NB4 (cell line): ENCODE results near the gene ODAD3.

Experiments
- MYC ChIP-seq: IDR thresholded peaks from 2 replicates; pipeline ENCODE4 v1.6.1; 2011; ENCODE audit warnings: low read depth, low read length
- POLR2A ChIP-seq: IDR thresholded peaks from 2 replicates; pipeline ENCODE4 v1.6.1; 2011; ENCODE audit warnings: mild to moderate bottlenecking; ENCODE audit not compliant: insufficient read length; ENCODE audit errors: extremely low read depth
- TF ChIP-seq, protein P1 (sequence below): IDR thresholded peaks from one replicate; pipeline ENCODE4 v1.5.1; 2012; ENCODE audit warnings: low read depth, low read length
- TF ChIP-seq, protein P2 (sequence below): IDR thresholded peaks from 2 replicates; pipeline ENCODE4 v1.6.1; 2011; ENCODE audit warnings: low read depth, low read length

DNA sequence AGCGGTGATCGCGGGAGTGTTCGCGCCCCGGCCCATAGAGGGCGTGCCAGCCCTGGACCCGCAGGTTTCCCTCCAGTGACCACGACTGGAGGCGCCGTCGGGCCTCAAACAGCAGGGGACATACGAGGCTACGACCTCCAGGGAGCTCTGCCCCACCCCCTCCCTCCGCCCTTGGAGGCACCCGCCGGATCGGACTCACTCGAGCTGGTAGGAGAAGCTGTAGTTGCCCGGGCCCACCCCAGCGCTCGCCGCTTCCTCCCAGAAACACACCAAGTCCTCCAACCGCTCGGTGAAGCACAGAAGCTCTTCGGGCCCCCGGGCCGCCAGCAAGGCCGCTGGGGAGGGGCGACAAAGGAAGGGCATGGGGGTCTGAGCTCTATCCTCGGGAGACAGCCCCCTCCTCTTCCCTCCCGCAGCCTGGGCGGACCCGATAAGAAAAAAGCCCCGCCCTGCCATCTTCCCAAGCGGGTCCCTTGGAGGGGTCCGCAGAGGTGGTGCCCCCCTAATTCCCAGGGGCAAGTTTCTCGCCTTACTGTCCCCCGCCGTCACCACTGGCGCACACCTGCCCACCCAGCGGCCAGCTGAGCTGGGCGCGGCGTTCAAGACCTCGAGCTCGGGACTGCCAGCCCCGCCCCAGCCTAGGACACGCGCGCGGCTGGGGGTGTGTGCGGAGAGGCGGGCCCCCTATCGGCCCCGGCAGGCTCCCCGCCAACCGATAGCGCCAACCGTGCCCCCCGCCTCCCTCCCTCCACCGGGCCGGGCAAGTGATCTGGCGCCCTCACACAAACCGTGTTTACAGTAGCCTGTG is 51.8 kb downstream of the ODAD3 start:
- TF ChIP-seq, protein P1, sequence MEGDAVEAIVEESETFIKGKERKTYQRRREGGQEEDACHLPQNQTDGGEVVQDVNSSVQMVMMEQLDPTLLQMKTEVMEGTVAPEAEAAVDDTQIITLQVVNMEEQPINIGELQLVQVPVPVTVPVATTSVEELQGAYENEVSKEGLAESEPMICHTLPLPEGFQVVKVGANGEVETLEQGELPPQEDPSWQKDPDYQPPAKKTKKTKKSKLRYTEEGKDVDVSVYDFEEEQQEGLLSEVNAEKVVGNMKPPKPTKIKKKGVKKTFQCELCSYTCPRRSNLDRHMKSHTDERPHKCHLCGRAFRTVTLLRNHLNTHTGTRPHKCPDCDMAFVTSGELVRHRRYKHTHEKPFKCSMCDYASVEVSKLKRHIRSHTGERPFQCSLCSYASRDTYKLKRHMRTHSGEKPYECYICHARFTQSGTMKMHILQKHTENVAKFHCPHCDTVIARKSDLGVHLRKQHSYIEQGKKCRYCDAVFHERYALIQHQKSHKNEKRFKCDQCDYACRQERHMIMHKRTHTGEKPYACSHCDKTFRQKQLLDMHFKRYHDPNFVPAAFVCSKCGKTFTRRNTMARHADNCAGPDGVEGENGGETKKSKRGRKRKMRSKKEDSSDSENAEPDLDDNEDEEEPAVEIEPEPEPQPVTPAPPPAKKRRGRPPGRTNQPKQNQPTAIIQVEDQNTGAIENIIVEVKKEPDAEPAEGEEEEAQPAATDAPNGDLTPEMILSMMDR = peak; percentile 61
- TF ChIP-seq POLR2A (no peak), MYC (no peak)
- TF ChIP-seq, protein P2, sequence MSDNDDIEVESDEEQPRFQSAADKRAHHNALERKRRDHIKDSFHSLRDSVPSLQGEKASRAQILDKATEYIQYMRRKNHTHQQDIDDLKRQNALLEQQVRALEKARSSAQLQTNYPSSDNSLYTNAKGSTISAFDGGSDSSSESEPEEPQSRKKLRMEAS = no peak
